ENCODE results near the gene APIP.

Gene APIP, protein sequence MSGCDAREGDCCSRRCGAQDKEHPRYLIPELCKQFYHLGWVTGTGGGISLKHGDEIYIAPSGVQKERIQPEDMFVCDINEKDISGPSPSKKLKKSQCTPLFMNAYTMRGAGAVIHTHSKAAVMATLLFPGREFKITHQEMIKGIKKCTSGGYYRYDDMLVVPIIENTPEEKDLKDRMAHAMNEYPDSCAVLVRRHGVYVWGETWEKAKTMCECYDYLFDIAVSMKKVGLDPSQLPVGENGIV

GRCh38 chr11:34916015-34916842, at the start of gene APIP, which contains the start of gene PDHX:
APIP (minus strand) TSS chr11:34916379; CDS start chr11:34916284, 95 bp downstream.
PDHX (plus strand) TSS chr11:34916618; CDS start chr11:34916656, 38 bp downstream.
- peak; percentile 99 for DNase-seq (ENCODE audit: low spot score)

- DNase-seq (ENCODE audit: low spot score), result no peak
These were observed 48.6 kb upstream of the APIP start for GRCh38 chr11:34964610-34965331.

- no peak for DNase-seq (ENCODE audit: low spot score)
These were observed 47.2 kb upstream of the APIP start for GRCh38 chr11:34963351-34963750.

DNA sequence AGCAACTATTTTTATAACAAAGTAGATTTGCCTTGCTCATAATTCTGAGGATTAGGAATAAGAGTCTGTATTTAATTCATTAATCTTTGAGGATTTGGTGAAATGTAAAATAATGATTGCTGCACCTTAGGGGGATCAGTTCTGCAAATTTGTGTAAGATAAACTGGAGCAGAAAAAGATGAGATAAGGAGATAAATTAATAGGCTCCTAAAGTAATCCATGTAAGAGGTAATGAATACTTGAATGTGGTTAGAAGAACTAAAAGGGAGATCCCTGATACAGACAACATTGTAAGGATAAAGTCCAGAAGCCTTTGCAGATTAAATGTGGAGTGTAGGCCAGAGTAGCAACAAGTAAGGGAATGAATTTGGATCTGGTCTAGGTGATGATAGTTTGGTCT, 45.9 kb upstream of the APIP start:
- DNase-seq (ENCODE audit: low spot score), result no peak

DNA sequence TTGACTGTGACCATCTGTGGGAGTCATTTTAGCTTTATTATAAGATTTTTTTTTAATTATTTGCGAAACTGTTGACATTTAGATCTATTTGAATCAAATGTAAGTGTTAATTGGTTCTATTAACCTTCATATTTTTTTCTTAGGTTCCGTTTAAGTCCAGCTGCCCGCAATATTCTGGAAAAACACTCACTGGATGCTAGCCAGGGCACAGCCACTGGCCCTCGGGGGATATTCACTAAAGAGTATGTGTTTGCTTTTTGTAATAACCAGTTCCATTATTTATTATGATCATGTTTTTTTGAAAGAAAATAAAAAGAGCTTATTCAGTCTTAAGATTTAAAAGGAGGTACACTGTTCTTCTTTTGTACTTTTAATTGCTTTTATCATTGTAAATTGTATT, 44.1 kb upstream of the APIP start:
- DNase-seq (ENCODE audit: low spot score), result no peak

DNA sequence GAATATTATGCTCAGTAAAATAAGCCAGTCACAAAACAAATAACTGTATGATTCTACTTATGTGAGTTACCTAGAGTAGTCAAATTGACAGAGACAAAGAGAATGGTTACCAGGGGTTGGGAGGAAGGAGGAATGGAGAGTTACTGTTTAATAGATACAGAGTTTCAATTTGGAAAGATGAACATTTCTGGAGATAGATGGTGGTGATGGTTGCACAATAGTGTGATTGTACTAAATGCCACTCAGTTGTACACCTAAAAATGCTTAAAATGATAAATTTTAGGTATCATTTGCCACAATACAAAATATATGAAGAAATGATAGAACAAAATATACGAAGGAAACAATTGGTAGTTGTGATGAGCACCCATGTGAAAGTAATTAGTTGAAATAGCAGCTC, 43.6 kb upstream of the APIP start:
- no peak for DNase-seq (ENCODE audit: low spot score)

DNA sequence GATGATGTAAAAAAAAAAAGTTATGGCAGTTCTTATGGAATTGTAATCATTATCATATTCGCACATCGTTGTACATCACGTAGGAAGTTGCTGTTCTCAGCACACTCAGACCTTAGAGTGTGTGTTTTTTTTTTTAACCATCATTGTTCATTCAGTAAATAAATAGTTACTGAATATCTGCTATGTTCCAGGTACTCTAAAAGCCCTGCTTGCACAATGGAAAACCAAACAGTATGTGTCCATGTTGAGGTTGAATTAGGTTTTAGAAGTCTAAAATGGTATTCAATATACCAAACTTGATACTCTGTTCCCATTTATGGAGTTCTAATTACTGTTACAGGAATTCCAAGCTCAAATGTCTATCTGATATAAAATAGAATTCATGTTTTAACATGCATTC, 41.4 kb upstream of the APIP start:
- no peak for DNase-seq (ENCODE audit: low spot score)

- no peak for DNase-seq (ENCODE audit: low spot score)
These were observed 41.0 kb upstream of the APIP start for GRCh38 chr11:34957206-34957605.

DNA sequence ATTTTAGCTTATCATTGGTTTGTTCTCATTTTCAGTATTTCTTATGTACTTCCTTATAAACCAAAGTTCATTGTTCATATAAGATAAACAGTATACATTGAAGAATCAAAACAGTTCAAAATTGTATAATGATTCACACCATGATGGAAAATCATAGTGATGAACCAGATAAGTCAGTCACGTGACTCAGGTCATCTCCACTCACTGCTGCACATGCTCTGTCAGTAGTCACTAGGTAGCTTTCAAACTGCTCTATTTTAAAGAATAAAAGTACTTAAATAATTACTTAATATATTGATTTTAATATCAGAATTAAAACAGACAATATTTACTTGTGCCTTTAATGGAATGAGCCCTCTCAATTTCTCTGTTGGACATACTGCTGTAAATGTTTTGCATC, 37.8 kb upstream of the APIP start:
- no peak for DNase-seq (ENCODE audit: low spot score)

DNA sequence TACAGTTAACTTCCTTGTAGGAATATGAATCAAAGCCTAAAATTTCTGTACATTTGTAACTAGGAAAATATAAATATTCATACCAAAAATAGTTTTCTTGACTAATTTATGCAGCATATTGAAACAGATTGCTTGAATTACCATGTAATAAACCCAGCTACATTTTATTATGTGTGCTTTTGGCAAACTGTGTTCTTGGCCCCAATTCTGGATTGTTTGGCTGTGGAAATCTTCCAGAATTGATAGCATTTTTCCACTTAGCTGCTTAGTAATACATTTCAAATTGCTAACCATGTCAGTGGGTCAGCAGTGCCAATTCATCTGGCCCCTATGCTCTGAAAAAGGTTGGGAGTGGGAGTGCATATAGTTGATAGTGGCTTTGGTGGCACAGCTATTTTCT, 32.5 kb upstream of the APIP start:
- DNase-seq (ENCODE audit: low spot score), result no peak

- DNase-seq (ENCODE audit: low spot score), result no peak
These were observed 28.5 kb upstream of the APIP start for GRCh38 chr11:34944692-34945091.

DNA sequence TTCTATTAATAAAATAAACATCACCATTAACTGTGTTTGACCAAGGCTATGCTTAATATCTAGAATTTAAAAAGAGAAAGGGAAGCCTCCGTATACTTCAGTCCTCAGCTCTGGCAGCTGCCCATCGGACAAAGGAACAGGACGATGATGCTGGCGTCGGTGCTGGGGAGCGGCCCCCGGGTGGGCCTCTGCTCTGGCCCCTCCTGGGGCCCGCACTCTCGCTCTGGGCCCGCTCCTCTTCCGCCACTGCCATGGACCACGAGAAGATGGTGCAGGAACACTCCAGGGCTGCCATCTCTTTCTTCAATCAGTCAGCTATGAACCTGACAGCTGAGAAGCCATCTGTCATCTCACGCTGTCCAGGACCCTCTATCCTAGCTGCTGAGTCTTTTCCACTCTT, 25.5 kb upstream of the APIP start:
- no peak for DNase-seq (ENCODE audit: low spot score)

- DNase-seq (ENCODE audit: low spot score), result no peak
These were observed 24.0 kb upstream of the APIP start for GRCh38 chr11:34940026-34940677.

GRCh38 chr11:34938611-34939010, 22.4 kb upstream of the APIP start:
- no peak for DNase-seq (ENCODE audit: low spot score)

GRCh38 chr11:34936945-34937629, 20.9 kb upstream of the APIP start:
- DNase-seq (ENCODE audit: low spot score), result no peak

DNA sequence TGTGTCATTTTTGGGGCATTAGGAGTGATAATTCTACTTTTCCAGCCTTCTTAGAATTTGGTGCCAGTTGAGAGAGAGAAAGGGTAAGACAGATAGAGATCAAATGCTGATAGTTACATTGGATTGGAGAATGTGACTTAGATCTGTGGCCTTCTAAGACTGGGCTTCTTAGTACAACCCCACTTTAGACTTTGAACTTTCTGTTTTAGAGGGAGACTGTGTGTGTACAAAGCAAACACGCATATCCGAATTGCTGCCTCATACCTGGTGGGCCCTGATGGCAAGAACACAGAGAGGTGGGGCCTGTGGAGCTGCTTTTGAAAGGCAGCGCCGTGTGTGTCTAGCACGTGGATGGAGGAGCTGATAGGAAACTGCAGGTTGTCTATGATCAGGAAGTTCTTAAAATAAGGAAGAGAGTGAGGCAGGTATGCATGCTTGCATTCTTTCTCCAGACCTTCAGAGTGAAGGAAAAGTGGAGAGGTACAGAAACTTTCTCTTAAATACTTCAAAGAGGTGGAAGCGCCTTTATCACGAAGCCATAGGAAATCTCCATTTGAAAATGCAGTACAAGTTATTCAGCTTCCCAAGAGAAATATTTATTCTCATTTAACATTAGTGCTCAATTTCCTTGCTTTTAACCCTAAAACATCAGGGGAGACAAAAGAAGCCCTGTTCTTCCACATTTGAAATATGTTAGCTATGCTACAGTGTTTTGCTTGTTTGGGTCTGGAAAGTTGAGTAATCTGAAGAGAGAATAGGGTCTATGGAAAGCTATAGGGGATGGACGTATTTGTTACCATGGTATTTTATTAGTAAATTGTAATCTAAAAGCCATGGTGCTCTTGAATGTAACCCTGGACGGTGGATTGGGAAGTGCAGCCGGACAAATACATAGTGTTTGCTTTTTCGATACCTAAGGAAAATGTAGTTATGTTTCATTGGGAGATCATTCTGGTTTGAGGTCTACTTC, 13.9 kb upstream of the APIP start:
- no peak for DNase-seq (ENCODE audit: low spot score)

DNA sequence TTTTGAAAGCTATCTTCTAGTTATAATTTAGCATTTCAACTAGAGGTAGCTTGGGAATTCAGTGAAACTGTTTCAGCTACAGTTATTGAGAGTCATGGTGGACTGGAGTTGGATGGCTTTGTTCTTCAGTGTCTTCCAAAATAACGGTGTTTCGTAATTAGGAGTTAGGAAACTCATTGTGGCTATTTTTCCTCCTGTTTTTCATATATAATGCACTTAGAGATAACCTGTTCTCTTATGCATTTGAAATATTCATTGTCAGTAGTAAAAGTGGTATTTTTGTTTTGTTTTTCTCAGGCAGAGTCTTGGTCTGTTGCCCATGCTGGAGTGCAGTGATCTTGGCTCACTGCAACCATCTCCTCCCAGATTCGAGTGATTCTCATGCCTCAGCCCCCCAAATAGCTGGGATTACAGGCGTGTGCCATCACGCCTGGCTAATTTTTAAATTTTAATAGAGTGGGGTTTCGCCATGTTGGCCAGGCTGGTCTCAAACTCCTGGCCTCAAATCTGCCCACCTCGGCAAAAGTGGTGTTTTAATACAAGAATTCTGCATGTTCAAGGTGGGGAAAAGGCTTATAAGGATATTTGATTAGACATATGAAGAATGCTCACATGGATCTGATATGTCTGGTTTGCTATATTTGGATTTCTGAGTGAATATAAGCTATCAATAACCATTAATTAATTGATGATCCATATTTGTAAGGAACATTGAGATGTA, 12.9 kb upstream of the APIP start:
- no peak for DNase-seq (ENCODE audit: low spot score)

GRCh38 chr11:34928268-34928959, 12.2 kb upstream of the APIP start:
- no peak for DNase-seq (ENCODE audit: low spot score)

DNA sequence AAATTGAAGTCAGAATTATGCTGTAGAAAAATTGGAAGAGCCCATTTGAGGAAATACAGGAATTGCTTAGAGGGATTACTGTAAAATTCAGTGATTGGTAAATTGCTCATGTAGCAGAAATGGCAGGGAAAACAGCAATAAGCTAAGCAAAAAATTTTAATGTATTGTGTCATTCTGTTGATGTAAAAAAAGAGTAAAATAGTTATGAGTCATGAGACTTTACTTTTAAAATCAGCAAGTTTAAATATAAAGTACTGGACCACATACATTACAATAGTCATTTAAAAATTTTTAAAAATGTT, 10.6 kb upstream of the APIP start:
- no peak for DNase-seq (ENCODE audit: low spot score)

Data from left forelimb (tissue), 1 donor.